NCI-H774 (cell line): ENCODE measurements around the gene QKI.

Source experiments
- DNase-seq: peaks from one replicate; lab custom pipeline; 2025; lab: John Stamatoyannopoulos, UW

Gene QKI

GRCh38 chr6:163392533-163392932 lies 22.0 kb upstream of the QKI start:
- no peak for DNase-seq

GRCh38 chr6:163393923-163394322 lies 20.6 kb upstream of the QKI start:
- no peak for DNase-seq

GRCh38 chr6:163394659-163395058 lies 19.9 kb upstream of the QKI start:
- DNase-seq, result no peak

GRCh38 chr6:163395122-163395830 lies 19.2 kb upstream of the QKI start:
- no peak for DNase-seq

- no peak for DNase-seq
Observed at GRCh38 chr6:163395831-163396185, 18.7 kb upstream of the QKI start.

- DNase-seq, result no peak
Observed at GRCh38 chr6:163397326-163397725, 17.2 kb upstream of the QKI start.

- no peak for DNase-seq
Observed at GRCh38 chr6:163398115-163398514, 16.4 kb upstream of the QKI start.

GRCh38 chr6:163398815-163399214 lies 15.7 kb upstream of the QKI start:
- DNase-seq, result no peak

GRCh38 chr6:163400509-163400908 lies 14.0 kb upstream of the QKI start:
- no peak for DNase-seq

- no peak for DNase-seq
Observed at GRCh38 chr6:163401039-163401885, 13.3 kb upstream of the QKI start.

- DNase-seq, result no peak
Observed at GRCh38 chr6:163402616-163403015, 11.9 kb upstream of the QKI start.

- no peak for DNase-seq
Observed at GRCh38 chr6:163404825-163405265, 9.7 kb upstream of the QKI start.

GRCh38 chr6:163405412-163406309 lies 8.9 kb upstream of the QKI start:
- DNase-seq, result peak; percentile 13

- DNase-seq, result no peak
Observed at GRCh38 chr6:163406366-163406765, 8.2 kb upstream of the QKI start.

- DNase-seq, result no peak
Observed at GRCh38 chr6:163406830-163407229, 7.7 kb upstream of the QKI start.

- no peak for DNase-seq
Observed at GRCh38 chr6:163408352-163408991, 6.0 kb upstream of the QKI start.

GRCh38 chr6:163409712-163410111 lies 4.8 kb upstream of the QKI start:
- DNase-seq, result no peak

GRCh38 chr6:163412341-163412740 lies 2.2 kb upstream of the QKI start:
- DNase-seq, result no peak

GRCh38 chr6:163412801-163413344 lies 1.6 kb upstream of the QKI start:
- DNase-seq, result no peak

- DNase-seq, result peak; percentile 85
Observed at GRCh38 chr6:163413345-163414116, 987 bp upstream of the QKI start.
